GM21423 (cell line): ENCODE results near the gene LDLRAD4.

Experiments
- ATAC-seq: cut with Tn5 transposase; IDR thresholded peaks from one replicate; pipeline ENCODE4 v1.9.1; 2021; ENCODE audit warnings: mild to moderate bottlenecking, moderate library complexity; ENCODE audit not compliant: unreplicated experiment

Gene LDLRAD4

GRCh38 chr18:13302457-13303225, 84.1 kb downstream of the LDLRAD4 start:
- ATAC-seq, result no peak

- no peak for ATAC-seq
Observed at GRCh38 chr18:13303756-13304364, 85.3 kb downstream of the LDLRAD4 start.

GRCh38 chr18:13305301-13305700, 86.7 kb downstream of the LDLRAD4 start:
- ATAC-seq, result no peak

DNA sequence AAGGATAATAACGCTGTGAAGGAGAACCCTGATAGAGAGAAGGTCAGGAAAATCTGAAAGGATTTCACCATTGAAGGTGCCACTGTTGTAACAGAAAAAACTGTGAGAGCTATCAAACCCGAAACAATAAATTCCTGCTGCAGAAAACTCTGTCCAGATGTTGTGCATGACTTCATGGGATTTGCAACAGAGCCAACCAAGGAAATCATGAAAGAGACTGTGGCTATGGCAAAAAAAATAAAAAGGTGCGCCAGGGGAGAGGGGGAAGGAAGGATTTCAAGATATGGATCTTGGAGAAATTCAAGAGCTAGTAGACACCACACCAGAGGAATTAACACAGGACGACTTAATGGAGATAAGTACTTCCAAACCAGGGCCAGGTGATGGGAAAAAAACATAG, 88.0 kb downstream of the LDLRAD4 start:
- no peak for ATAC-seq

GRCh38 chr18:13308369-13308768, 89.8 kb downstream of the LDLRAD4 start:
- no peak for ATAC-seq

- no peak for ATAC-seq
Observed at GRCh38 chr18:13309031-13309747, 90.6 kb downstream of the LDLRAD4 start.

- no peak for ATAC-seq
Observed at GRCh38 chr18:13309748-13310670, 91.4 kb downstream of the LDLRAD4 start.

GRCh38 chr18:13311193-13311592, 92.6 kb downstream of the LDLRAD4 start:
- ATAC-seq, result no peak

GRCh38 chr18:13312515-13312914, 94.0 kb downstream of the LDLRAD4 start:
- ATAC-seq, result no peak

GRCh38 chr18:13313006-13313686, 94.6 kb downstream of the LDLRAD4 start:
- no peak for ATAC-seq

GRCh38 chr18:13315000-13315399, 96.4 kb downstream of the LDLRAD4 start:
- ATAC-seq, result no peak

DNA sequence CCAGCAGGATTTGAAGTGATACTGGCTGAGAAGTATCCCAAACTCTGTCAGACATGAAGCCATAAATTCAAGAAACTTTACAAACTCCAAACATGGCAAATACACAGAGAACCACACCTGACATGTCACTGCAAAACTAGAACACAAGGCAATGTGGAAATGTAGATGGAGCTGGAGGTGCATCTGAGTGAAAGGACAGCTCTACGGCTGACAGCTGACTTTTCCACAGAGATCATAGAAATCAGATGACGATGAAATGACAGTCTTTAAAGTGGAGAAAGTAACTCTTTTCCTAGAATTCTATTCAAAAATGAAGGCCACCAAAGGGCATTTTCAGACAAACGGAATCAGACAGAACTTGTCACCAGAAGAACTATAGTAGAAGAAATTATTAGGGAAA, 97.5 kb downstream of the LDLRAD4 start:
- no peak for ATAC-seq

GRCh38 chr18:13317801-13318200, 99.2 kb downstream of the LDLRAD4 start:
- no peak for ATAC-seq

DNA sequence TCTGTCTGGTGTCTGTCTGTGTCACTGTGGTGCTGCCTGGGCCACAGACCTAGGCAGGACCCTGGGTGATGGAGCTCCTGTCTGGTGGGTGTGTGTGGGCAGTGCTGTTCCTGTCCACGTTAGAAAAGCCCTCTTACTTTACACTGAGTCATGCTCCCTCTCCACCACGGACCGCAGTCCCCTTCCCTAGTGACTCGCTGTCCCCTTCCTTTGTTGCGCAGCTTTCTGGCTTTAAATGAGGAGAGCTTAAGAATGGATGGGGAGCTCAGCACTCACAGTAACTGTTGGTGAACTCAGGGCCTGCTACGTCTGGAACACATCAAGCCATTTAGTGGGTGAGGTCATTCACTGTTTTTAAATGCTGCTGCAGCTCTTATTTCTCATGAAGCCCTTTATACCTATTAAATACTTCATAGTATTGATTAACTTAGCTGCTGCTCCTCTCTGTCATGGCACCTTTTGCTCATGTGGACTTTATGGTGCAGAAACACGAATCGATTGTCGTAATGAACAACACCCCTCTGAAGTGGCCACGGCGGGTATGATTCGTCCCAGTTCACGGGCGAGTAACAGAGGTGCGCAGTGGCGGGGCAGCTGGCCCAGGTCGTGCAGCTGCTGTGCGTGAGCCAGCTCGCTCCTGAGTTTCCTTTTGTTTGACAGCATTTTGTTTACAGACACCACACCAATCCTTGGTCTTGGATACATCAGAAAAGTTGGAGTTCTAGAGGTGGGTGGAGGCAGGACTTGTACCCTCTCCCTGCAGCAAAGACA, 100.4 kb downstream of the LDLRAD4 start:
- no peak for ATAC-seq

DNA sequence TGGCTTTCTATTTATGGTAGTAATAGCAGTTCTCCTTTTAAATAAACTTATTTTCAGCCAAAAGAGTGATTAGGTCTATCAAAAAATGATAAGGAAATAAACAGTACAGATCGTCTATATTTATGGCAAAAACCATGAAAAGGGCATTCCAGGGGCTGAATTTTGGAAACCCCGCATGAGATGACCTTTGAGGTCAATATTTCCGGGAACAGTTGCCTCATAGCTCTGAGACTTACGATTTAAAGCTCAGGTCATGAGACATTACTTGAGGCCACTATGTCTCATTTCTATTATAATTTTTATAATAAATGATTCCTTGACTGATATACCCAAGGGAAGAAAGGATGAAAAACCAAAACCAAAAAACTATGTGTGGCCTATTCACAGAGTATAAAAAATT, 101.1 kb downstream of the LDLRAD4 start:
- ATAC-seq, result no peak

DNA sequence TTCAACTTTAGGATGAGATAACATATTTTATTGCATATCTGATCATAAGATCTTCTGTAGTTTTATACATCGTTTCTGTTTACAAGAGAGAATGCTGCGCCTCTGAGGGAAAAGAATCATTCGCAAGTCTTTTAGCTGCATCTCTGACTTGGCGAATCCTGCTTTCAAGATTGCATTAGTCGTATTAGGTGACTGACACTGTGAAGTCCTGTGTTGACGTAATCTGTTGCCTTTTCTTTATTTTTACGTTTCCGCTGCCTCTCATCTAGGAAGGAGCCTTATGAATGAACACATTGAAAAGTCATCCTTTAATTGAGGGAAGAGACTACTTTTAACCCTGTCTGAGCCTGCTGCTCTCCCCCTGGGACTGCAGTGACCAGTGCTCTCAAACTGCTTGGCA, 101.5 kb downstream of the LDLRAD4 start:
- ATAC-seq, result no peak

DNA sequence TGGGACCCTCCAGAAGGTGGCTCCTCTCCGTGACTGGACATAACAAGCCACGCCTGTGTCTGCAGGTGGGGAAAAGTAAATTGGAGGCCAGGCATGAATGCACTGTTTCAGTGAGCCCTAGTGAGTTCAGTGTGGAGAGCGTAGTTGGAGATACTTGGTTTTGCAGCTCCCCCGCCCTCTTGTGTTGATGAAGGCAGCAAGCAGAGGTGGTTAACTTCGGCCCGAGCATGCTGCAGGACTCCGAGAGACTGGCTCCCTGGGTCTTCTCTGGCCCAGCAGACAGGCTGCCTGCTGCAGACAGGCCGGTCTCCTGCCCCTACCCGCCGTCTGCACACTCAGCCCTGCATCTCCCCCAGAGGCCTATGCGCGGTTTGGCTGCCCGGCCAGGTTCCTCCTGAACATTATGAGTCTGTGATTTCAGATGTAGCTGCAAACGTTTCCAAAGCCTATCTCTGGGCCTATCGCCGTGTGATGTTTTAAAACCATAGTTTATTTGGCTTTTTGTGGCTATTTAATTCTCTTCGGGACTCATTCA, 102.4 kb downstream of the LDLRAD4 start:
- ATAC-seq, result no peak

GRCh38 chr18:13321923-13322322, 103.4 kb downstream of the LDLRAD4 start:
- ATAC-seq, result no peak

DNA sequence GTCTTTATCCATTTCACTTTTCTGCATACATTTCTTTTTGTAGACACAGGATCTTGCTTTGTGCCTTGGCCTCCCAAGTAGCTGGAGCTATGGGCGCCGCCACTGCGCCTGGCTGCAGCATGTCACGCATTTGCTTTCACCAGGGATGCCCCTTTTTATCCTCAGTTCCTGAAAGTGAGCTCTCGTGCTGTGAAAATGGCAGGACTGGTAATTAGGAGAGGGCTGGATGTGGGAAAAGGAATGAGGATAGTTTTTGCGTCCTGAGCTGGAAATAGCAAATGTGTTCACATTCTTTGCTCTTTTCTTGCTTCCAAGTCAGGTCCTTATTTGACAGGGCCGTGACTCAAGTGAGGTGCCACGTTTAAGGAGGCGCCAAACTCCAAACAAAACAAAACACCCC, 104.6 kb downstream of the LDLRAD4 start:
- ATAC-seq, result no peak
